ENCODE data around the gene SMIM1.

SMIM1 gene

GRCh38 chr1:3822421-3822820 is 49.9 kb downstream of the SMIM1 start:
- DNase-seq, result no peak

GRCh38 chr1:3824650-3825049 is 52.1 kb downstream of the SMIM1 start:
- DNase-seq, result no peak

- DNase-seq, result no peak
These were observed 52.8 kb downstream of the SMIM1 start for GRCh38 chr1:3825356-3825755.
